ENCODE measurements around the gene IGLL1.

DNA sequence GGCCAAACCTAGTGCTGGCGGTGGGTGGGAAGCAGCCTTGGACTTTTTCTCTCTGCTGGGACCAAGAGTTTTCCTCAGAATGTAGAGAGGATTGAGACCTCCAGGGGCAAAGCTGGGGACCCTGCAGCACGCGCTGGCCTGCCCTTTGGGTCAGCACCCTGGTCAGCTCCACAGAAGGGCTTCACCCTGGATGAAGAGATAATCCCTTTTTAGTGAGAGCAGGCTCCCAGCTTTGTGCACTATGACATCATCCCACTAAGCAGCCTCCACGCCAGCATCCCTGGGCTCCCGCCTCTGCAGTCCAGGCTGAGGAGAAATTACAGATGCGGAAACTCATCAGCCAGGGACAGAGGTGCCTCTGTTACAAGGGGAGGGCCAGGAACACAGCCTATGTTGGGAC, 28.5 kb upstream of the IGLL1 start:
- TF ChIP-seq, protein P1, sequence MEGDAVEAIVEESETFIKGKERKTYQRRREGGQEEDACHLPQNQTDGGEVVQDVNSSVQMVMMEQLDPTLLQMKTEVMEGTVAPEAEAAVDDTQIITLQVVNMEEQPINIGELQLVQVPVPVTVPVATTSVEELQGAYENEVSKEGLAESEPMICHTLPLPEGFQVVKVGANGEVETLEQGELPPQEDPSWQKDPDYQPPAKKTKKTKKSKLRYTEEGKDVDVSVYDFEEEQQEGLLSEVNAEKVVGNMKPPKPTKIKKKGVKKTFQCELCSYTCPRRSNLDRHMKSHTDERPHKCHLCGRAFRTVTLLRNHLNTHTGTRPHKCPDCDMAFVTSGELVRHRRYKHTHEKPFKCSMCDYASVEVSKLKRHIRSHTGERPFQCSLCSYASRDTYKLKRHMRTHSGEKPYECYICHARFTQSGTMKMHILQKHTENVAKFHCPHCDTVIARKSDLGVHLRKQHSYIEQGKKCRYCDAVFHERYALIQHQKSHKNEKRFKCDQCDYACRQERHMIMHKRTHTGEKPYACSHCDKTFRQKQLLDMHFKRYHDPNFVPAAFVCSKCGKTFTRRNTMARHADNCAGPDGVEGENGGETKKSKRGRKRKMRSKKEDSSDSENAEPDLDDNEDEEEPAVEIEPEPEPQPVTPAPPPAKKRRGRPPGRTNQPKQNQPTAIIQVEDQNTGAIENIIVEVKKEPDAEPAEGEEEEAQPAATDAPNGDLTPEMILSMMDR (IDR thresholded peaks at IDR 0.05; ENCODE audit: insufficient read depth, low read length), result no peak
- no peak for TF ChIP-seq GABPA (IDR thresholded peaks at IDR 0.05; ENCODE audit: low read depth)
- TF ChIP-seq POLR2AphosphoS5 (IDR thresholded peaks at IDR 0.05; ENCODE audit: low read depth), result no peak
- TF ChIP-seq REST (IDR thresholded peaks at IDR 0.05; ENCODE audit: insufficient replicate concordance, low read depth), result peak; percentile 93
